KBM-7 (cell line): ENCODE measurements around the gene SUPT20HL1.

ENCODE experiments used
- DNase-seq: peaks from one replicate; pipeline ENCODE4 v3.0.0-alpha.2; 2015
- in situ Hi-C: fragments of 300-500 bp; cut with MboI; formaldehyde crosslinking; loops from 2 replicates; pipeline ENCODE4 v1.14.3; 2020; ENCODE audit warnings: low sequenced_read_pairs, low pct_unique_long_range_greater_than_20kb, mixed read lengths

The SUPT20HL1 gene

DNA sequence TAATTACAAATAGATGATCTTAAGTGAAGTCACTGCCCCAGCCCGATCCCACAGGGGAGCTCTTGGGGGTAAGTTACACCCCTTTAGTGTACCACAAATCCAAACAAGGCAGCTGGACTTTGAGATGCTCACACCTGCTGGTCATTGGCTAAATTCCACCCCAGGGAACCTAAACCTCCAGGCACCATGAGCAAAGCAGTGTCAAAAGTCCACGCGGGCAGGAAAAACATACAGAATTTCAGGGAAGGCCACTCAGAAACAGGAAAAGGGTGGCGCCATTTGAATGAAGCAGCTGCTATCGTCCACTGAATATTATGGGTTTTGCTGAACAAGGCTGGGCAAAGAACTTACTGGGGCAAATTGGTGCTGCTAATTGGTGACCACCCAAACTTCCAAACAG lies 30.9 kb downstream of the SUPT20HL1 start:
- no peak for DNase-seq
- in situ Hi-C loops: no loop called here

DNA sequence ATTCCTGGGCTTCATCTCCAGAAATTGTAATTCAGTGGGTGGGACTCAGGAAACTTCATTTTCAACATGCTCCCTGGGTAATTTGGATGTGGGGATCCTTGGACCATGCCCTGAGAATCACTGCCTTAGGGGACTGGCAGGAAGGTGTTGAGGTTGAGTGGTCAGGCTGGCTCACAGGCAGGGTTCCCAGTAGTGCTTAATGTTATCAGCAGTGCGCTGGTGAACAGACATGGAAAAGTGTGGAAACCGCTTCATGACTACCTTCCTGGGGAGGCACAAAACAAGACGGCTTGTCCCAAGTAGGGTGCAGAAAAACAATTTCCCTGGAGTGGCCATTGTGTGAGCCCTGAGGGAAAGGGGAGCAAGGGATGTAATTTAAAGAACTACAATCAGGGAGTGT lies 31.4 kb downstream of the SUPT20HL1 start:
- DNase-seq: no peak
- in situ Hi-C loops: no loop called here

DNA sequence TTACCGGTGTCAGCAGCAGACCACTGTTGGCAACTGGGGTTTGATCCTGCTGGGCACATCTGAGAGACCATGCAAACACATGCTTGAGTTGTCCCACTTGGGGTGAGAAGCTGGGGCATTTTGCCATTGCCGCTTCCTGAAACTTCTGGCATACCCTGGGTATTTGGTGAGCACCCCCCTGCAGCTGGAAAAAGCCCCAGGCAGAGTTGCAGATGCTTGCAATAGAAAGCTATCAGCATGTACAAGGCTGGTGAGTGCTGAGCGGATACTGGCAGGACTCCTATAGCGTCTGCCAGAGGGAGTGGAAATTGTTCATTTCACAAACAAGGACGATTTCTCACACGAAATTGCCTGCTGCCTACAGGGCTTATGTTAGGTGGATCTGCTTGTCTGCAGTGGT lies 32.3 kb downstream of the SUPT20HL1 start:
- DNase-seq: no peak
- in situ Hi-C loops: no loop called here

DNA sequence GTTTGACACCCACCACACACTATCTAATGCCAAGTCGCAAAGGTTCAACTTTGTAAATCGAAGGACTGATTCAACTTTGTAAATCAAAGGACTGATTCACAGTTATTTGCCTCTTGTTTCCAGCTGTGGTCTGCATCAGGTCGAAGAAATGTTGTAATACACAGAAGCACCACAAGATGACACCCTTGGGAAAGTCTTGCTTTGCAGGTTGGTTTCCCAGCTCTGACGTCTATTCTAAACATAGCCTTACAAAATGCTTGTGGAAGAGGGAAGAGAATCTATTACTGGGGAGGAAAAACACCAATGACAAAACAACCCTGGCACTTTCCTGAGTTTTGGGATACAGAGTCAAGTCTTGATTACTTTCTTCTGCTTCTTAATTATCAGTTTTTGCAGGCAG lies 35.3 kb downstream of the SUPT20HL1 start:
- in situ Hi-C loops: no loop called here
- peak; percentile 84 for DNase-seq

DNA sequence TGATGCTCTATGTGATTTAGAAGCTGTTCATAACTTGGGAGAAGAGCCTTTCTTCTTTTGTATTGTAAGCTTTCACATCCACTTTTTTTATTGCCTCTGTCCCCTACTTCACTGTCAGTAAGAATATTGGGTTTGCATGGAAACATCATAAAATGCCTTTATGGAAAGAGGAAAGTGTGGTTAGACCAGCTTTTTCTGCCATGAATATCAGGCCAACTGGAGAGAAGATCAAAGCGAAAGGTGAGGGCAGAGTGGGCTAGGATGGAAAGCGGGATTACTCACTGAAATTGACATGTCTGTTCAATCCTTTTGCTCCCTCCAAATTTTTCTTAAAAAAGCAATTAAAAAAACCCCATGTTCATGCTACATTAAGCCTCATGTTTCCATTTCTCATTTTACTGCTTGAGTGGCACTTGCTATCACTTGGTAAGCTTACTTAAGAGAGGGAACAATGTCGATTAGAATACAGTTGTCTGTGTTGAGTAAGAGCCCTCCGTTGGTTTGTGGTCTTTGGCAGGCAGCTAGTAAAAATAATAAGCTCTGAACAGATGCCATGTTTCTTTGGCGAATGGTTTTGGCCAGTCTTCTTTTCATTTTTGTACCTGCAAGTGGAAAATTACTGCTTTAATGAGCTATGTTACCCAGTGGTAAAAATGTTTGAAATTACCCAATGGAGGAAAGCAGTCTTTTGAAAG lies 35.9 kb downstream of the SUPT20HL1 start:
- in situ Hi-C loops: no loop called here
- peak; percentile 20 for DNase-seq

DNA sequence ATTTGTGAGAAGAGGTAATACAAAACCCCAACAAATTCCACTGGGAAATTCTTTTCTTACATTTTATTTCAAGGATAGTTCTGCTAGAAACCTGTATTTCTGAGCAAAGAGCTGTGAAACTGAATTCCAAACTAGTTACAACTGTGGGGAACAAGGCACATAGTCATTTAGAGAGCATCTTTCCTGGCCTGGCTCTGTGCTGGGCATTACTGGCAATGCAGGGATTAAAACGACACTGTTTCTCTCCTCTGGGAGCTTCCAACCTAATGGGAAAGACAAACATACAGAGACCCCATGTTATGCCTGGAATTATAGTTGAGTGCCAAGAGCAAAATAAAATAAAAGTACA lies 36.5 kb downstream of the SUPT20HL1 start:
- in situ Hi-C loops: no loop called here
- DNase-seq: no peak

DNA sequence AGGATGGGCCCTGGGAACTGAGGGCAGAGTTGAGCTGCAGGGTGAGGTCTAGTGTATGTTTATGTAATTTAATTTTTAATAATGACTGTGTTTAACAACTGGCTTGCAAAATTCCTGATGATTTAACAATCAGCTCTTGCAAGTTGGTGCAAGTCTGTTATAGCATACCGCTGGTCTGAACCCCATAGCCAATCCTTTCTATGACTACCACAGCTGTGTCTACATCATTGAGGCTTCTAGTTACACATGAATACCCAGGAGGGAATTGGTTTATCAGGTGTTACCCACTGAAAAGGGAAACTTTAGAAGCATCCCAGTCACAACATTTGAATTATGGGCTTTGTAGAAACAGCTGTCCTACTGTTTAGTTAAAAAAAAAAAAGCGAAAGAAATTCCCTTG lies 38.3 kb downstream of the SUPT20HL1 start:
- DNase-seq: no peak
- in situ Hi-C loops: no loop called here

DNA sequence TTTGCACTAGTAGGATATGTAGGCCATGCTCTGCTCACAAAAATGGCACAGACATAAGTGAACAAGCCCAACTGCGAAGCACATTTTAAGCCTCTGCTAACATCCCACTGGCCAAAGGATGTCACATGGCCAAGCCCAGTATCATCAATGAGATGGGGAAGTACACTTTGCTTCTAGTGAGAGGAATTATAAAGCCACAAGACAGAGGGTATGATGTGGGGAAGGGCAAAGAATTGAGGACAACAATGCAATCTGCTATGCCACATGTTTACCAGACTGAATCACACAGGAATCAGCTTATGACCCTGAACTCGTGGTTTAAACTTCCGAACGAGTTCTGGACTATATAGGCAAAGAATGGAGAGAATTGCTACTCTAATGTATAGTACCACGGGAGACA lies 39.1 kb downstream of the SUPT20HL1 start:
- in situ Hi-C loops: no loop called here
- peak; percentile 21 for DNase-seq

DNA sequence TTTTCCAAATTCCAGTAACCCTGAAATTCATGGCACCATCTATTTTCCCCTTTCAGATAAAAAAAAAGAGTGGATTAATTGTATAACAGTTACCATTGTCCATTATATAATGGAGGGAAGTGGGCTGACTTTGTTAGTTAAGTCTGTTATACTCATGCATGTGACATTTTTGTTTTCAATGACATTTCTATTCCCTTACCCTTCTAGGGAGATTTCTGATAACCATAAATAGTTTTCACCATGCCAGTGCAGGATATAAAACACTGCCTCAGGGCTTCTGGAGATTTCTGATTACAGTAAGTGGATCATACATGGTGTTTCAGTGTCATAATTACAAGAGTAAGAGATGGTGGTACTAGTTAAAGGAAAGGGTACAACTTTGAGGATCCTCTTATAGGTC lies 45.5 kb downstream of the SUPT20HL1 start:
- in situ Hi-C loops: no loop called here
- no peak for DNase-seq
